GM21619 (cell line): Measurements from ENCODE around the gene PBX1.
"Not testable (repeated sequence)": the region's sequence is repeated elsewhere in the genome, so short reads cannot be mapped to it uniquely, and the experiment has no call there.

ENCODE experiments used
- ATAC-seq: cut with Tn5 transposase; IDR thresholded peaks from one replicate; pipeline ENCODE4 v1.9.1; 2021; ENCODE audit not compliant: unreplicated experiment

Gene PBX1

GRCh38 chr1:164638492-164639202 is 79.7 kb downstream of the PBX1 start:
- ATAC-seq, result no peak

- ATAC-seq, result no peak
Observed at GRCh38 chr1:164640686-164641352, 81.8 kb downstream of the PBX1 start.

GRCh38 chr1:164641353-164641730 is 82.4 kb downstream of the PBX1 start:
- no peak for ATAC-seq

- no peak for ATAC-seq
Observed at GRCh38 chr1:164643018-164643417, 84.0 kb downstream of the PBX1 start.

GRCh38 chr1:164644268-164644667 is 85.3 kb downstream of the PBX1 start:
- ATAC-seq, result no peak

GRCh38 chr1:164644774-164645644 is 86.0 kb downstream of the PBX1 start:
- ATAC-seq, result no peak

GRCh38 chr1:164645921-164646320 is 86.9 kb downstream of the PBX1 start:
- no peak for ATAC-seq

GRCh38 chr1:164647211-164647610 is 88.2 kb downstream of the PBX1 start:
- ATAC-seq, result no peak

GRCh38 chr1:164648636-164649035 is 89.7 kb downstream of the PBX1 start:
- no peak for ATAC-seq

GRCh38 chr1:164649146-164649545 is 90.2 kb downstream of the PBX1 start:
- ATAC-seq, result no peak

GRCh38 chr1:164650531-164650930 is 91.5 kb downstream of the PBX1 start:
- ATAC-seq, result no peak

- ATAC-seq, result no peak
Observed at GRCh38 chr1:164651351-164651951, 92.5 kb downstream of the PBX1 start.

GRCh38 chr1:164652969-164653368 is 94.0 kb downstream of the PBX1 start:
- ATAC-seq, result not testable (repeated sequence)

GRCh38 chr1:164653705-164654104 is 94.7 kb downstream of the PBX1 start:
- ATAC-seq, result no peak

GRCh38 chr1:164654200-164654599 is 95.2 kb downstream of the PBX1 start:
- ATAC-seq, result no peak

- no peak for ATAC-seq
Observed at GRCh38 chr1:164658864-164659263, 99.9 kb downstream of the PBX1 start.

GRCh38 chr1:164659621-164660411 is 100.8 kb downstream of the PBX1 start:
- ATAC-seq, result peak; percentile 20

- ATAC-seq, result peak; percentile 78
Observed at GRCh38 chr1:164660412-164660772, 101.4 kb downstream of the PBX1 start.

- no peak for ATAC-seq
Observed at GRCh38 chr1:164660775-164661174, 101.8 kb downstream of the PBX1 start.

- no peak for ATAC-seq
Observed at GRCh38 chr1:164662462-164662861, 103.5 kb downstream of the PBX1 start.

- ATAC-seq, result no peak
Observed at GRCh38 chr1:164662955-164663354, 104.0 kb downstream of the PBX1 start.
